ENCODE measurements around the gene SEZ6. TPM values are rescaled to one million over a fixed set of nuclear protein-coding genes. Genes with fewer than 3 reads are reported as not detected.
A peak's percentile ranks its signal among the peaks of the same experiment; 100 is the strongest.

SEZ6 gene
- total RNA-seq, 2 donors from 2014 or later, result not detected

GRCh38 chr17:29021226-29021625, 15.4 kb upstream of the SEZ6 start:
- 71 to 79% methylated on average over 7 of the region's 7 CpGs for WGBS, 2 donors
- H3K27ac ChIP-seq, result no peak overlapping the region
- no peak for DNase-seq
- no peak overlapping the region for H3K4me3 ChIP-seq
- intact Hi-C loops (cut with DNase I), result no loop called here
- no peaks in the 10 kb centered on the region for H3K36me3 ChIP-seq (replicated peaks in 1 of 2; ENCODE audit: insufficient read depth in 1 of 2, low read depth in 2 of 2)
- no peaks in the 10 kb centered on the region for H3K9me3 ChIP-seq
- peaks cover 10% of the 10 kb centered on the region for H3K4me1 ChIP-seq
- no peak for ATAC-seq
- no peaks in the 10 kb centered on the region for H3K27me3 ChIP-seq
- TF ChIP-seq CTCF (IDR thresholded peaks at IDR 0.05), result no peak
- TF ChIP-seq POLR2A (IDR thresholded peaks at IDR 0.05), result no peak

- TF ChIP-seq POLR2A (IDR thresholded peaks at IDR 0.05) (no peak), CTCF (IDR thresholded peaks at IDR 0.05) (no peak)
- DNase-seq (no peak), ATAC-seq (no peak)
- H3K4me1 ChIP-seq, result peaks cover 10% of the 10 kb centered on the region
- intact Hi-C loops (cut with DNase I), result no loop called here
- H3K36me3 ChIP-seq (replicated peaks in 1 of 2; ENCODE audit: insufficient read depth in 1 of 2, low read depth in 2 of 2), result no peaks in the 10 kb centered on the region
- H3K27ac ChIP-seq, result no peak overlapping the region
- no peaks in the 10 kb centered on the region for H3K27me3 ChIP-seq
- WGBS, 2 donors, result 76 to 82% methylated on average over 5 to 8 of the region's 8 CpGs
- H3K4me3 ChIP-seq, result no peak overlapping the region
- H3K9me3 ChIP-seq, result no peaks in the 10 kb centered on the region
These were observed 14.7 kb upstream of the SEZ6 start for GRCh38 chr17:29020576-29020975.

GRCh38 chr17:29019475-29020181, 13.8 kb upstream of the SEZ6 start:
- 4 to 7% methylated on average over 18 to 39 of the region's 39 CpGs for WGBS, 2 donors
- peak; percentile 59 for ATAC-seq

GRCh38 chr17:29018788-29019474, 13.1 kb upstream of the SEZ6 start:
- Histone ChIP-seq H3K27me3 (no peaks in the 10 kb centered on the region), H3K4me1 (peaks cover 10% of the 10 kb centered on the region), H3K9me3 (no peaks in the 10 kb centered on the region), H3K4me3 (no peak overlapping the region), H3K36me3 (replicated peaks in 1 of 2; ENCODE audit: insufficient read depth in 1 of 2, low read depth in 2 of 2) (no peaks in the 10 kb centered on the region), H3K27ac (no peak overlapping the region)
- WGBS, 2 donors, result 57 to 72% methylated on average over 6 of the region's 6 CpGs
- intact Hi-C loops (cut with DNase I), result no loop called here
- ATAC-seq, result no peak
- TF ChIP-seq POLR2A (IDR thresholded peaks at IDR 0.05) (no peak), CTCF (IDR thresholded peaks at IDR 0.05) (no peak)
- no peak for DNase-seq

More at GRCh38 chr17:29019475-29020181, 13.8 kb upstream of the SEZ6 start:
- Histone ChIP-seq H3K9me3 (no peaks in the 10 kb centered on the region), H3K27ac (no peak overlapping the region), H3K4me3 (no peak overlapping the region), H3K4me1 (peaks cover 10% of the 10 kb centered on the region), H3K36me3 (replicated peaks in 1 of 2; ENCODE audit: insufficient read depth in 1 of 2, low read depth in 2 of 2) (no peaks in the 10 kb centered on the region), H3K27me3 (no peaks in the 10 kb centered on the region)
- TF ChIP-seq POLR2A (IDR thresholded peaks at IDR 0.05) (no peak), CTCF (IDR thresholded peaks at IDR 0.05) (no peak)
- intact Hi-C loops (cut with DNase I), result no loop called here
- peak; percentile 21 to 55 (median 27) for DNase-seq
